Mucosa of gallbladder (tissue), 1 donor: ENCODE measurements around the gene NNAT. TPM values are rescaled to one million over a fixed set of nuclear protein-coding genes. Genes with fewer than 3 reads are reported as not detected.

Experiments
- DNase-seq: peaks from one replicate; pipeline ENCODE4 v3.0.0-alpha.2; 2020; ENCODE audit warnings: low spot score
- total RNA-seq: library from RNA; stranded (reverse); gene quantifications from one replicate; pipeline ENCODE4 v1.2.1, GENCODE V29; 2021
- donor health status: DM: no; HTN: no; CAD: no.

The NNAT gene
- total RNA-seq, 1 donor from 2014 or later, result 6.3 TPM

- DNase-seq, result no peak
These were observed 18.4 kb upstream of the NNAT start for GRCh38 chr20:37502654-37503053.

GRCh38 chr20:37503256-37503927, 17.7 kb upstream of the NNAT start:
- DNase-seq, result no peak

GRCh38 chr20:37504404-37505096, 16.5 kb upstream of the NNAT start:
- DNase-seq, result no peak

GRCh38 chr20:37505263-37506151, 15.5 kb upstream of the NNAT start:
- DNase-seq, result no peak

GRCh38 chr20:37506152-37506725, 14.8 kb upstream of the NNAT start:
- DNase-seq, result no peak

- DNase-seq, result no peak
These were observed 10.8 kb upstream of the NNAT start for GRCh38 chr20:37510226-37510625.

- no peak for DNase-seq
These were observed 9.3 kb upstream of the NNAT start for GRCh38 chr20:37511610-37512275.

GRCh38 chr20:37513779-37514359, 7.2 kb upstream of the NNAT start:
- DNase-seq, result no peak

GRCh38 chr20:37515876-37516275, 5.2 kb upstream of the NNAT start:
- no peak for DNase-seq

GRCh38 chr20:37516811-37517750, 4.0 kb upstream of the NNAT start:
- DNase-seq, result no peak

GRCh38 chr20:37518059-37518458, 3.0 kb upstream of the NNAT start:
- no peak for DNase-seq

- peak; percentile 47 for DNase-seq
These were observed 2.2 kb upstream of the NNAT start for GRCh38 chr20:37518606-37519507.

- no peak for DNase-seq
These were observed 1.3 kb upstream of the NNAT start for GRCh38 chr20:37519508-37520418.

GRCh38 chr20:37520419-37520955, 563 bp upstream of the NNAT start:
- no peak for DNase-seq

GRCh38 chr20:37522260-37523011, 1.4 kb downstream of the NNAT start:
- peak; percentile 60 for DNase-seq

- DNase-seq, result no peak
These were observed 2.0 kb downstream of the NNAT start for GRCh38 chr20:37523012-37523391.
